Lung (tissue), 12 donors: ENCODE measurements around the gene ACTL6B. TPM values are rescaled to one million over a fixed set of nuclear protein-coding genes. Genes with fewer than 3 reads are reported as not detected.

ENCODE experiments used
- ATAC-seq: fragments of 200-7000 bp; cut with Tn5 transposase; one replicate; pipeline ENCODE4 v1.9.1; 2020; ENCODE audit warnings: moderate number of reproducible peaks; ENCODE audit not compliant: insufficient read depth, low FRiP score
- DNase-seq, 3 donors: peaks; one replicate each; pipeline ENCODE4 v3.0.0-alpha.2; 2013 to 2017
- H3K27ac ChIP-seq, 2 donors: one replicate each; pipeline ENCODE4 v1.5.1; 2013; ENCODE audit warnings: mild to moderate bottlenecking in 2 of 2, moderate library complexity in 2 of 2, control low read depth in 1 of 2, inconsistent platforms in 1 of 2, low read depth in 1 of 2, low read length in 1 of 2
- H3K27me3 ChIP-seq, 3 donors: one replicate each; pipeline ENCODE4 v1.5.1; 2013; ENCODE audit warnings: low read length in 2 of 3; ENCODE audit not compliant: control insufficient read depth in 3 of 3, insufficient read depth in 3 of 3
- H3K36me3 ChIP-seq, 4 donors: one replicate each; pipeline ENCODE4 v1.5.1; 2013; ENCODE audit warnings: low read length in 4 of 4, mild to moderate bottlenecking in 1 of 4, moderate library complexity in 1 of 4; ENCODE audit not compliant: control insufficient read depth in 4 of 4, insufficient read depth in 4 of 4
- H3K4me1 ChIP-seq, 5 donors: one replicate each; pipeline ENCODE4 v1.5.1; 2013; ENCODE audit warnings: low read length in 5 of 5, mild to moderate bottlenecking in 2 of 5, moderate library complexity in 1 of 5; ENCODE audit not compliant: control insufficient read depth in 5 of 5, insufficient read depth in 5 of 5
- H3K4me3 ChIP-seq: one replicate; pipeline ENCODE4 v1.5.1; 2013; ENCODE audit warnings: mild to moderate bottlenecking, control low read depth, moderate library complexity
- H3K9ac ChIP-seq, 2 donors: one replicate each; pipeline ENCODE4 v1.5.1; 2013; ENCODE audit warnings: low read length in 2 of 2, control low read depth in 1 of 2; ENCODE audit not compliant: insufficient read depth in 1 of 2
- H3K9me3 ChIP-seq, 4 donors: one replicate each; pipeline ENCODE4 v1.5.1; 2013; ENCODE audit warnings: low read length in 3 of 4, mild to moderate bottlenecking in 1 of 4, moderate library complexity in 1 of 4; ENCODE audit not compliant: control insufficient read depth in 4 of 4, insufficient read depth in 3 of 4
- CTCF ChIP-seq: IDR thresholded peaks from 2 replicates; pipeline ENCODE4 v1.5.1; 2012; ENCODE audit warnings: mild to moderate bottlenecking; ENCODE audit errors: control extremely low read depth, extremely low read depth
- WGBS, 2 donors: extraction: QIAGEN DNeasy Blood & Tissue Kit; methylation state at CpG; one replicate each; pipeline ENCODE4 v1.1.7; 2013; 5-methylcytosine and 5-hydroxymethylcytosine counted together
- polyA plus RNA-seq, 2 donors: library from polyadenylated mRNA; stranded (reverse); fragments of 200-250 nt; gene quantifications; one replicate each; pipeline ENCODE4 v1.2.1, GENCODE V29; 2013
- total RNA-seq, 2 donors: library from RNA; depleted of rRNA in 1 of 2; stranded (reverse); fragments of >200 nt in 1 of 2; gene quantifications; one replicate each; pipeline ENCODE4 v1.2.1, GENCODE V29; 2014 to 2021
- donor health status: control.
- donor health status: control.
- donor health status: Bipolar disorder and iron deficiency.
- donor health status: healthy.
- donor health status: DM: yes; HTN: yes; CAD: no.

ACTL6B gene
- total and polyA plus RNA-seq, 4 donors, result not detected

DNA sequence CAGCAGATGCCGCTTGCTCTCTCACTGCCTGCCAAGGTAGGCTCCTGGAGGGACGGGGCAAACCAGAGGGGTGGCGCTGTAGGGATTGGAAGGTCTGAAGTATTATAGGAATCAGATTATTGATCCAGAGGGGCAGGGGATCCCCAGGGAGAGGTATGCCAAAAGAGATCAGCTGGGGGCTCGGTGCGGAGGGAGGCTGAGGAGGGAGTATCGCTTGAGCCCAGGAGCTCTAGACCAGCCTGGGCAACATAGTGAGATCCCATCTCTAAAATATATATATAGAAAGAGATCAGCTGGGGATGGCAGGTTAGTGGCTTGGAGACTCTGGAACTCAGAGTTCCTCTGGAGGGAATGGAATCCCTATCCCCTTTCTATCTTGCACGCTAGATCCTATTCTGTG is 61.1 kb downstream of the ACTL6B start:
- no peak for ATAC-seq
- TF ChIP-seq CTCF, result no peak
- peaks cover 0 to 6% (median 2%) of the 10 kb centered on the region in 5 donors for H3K4me1 ChIP-seq
- peaks cover 0 to 2% (median 0%) of the 10 kb centered on the region in 4 donors for H3K36me3 ChIP-seq
- no peak for DNase-seq
- H3K9ac ChIP-seq, result no peak overlapping the region
- H3K27me3 ChIP-seq, result no peaks in the 10 kb centered on the region
- 94 to 96% methylated on average over 7 of the region's 7 CpGs for WGBS, 2 donors
- H3K27ac ChIP-seq, result no peak overlapping the region
- no peaks in the 10 kb centered on the region for H3K9me3 ChIP-seq
- H3K4me3 ChIP-seq, result no peak overlapping the region

Other genes starting within 250 kb of the ACTL6B start
- 1 to 10 TPM; 5.6 to 7.2 TPM for gene ZCWPW1, start 227.7 kb downstream of the ACTL6B start, total RNA-seq
- gene ZCWPW1, start 227.7 kb downstream of the ACTL6B start, polyA plus RNA-seq, result 10 to 100 TPM in 1 of 2 donors, 1 to 10 TPM in 1; 5.1 to 12.2 TPM
- 10 to 100 TPM; 25.6 to 38.7 TPM for gene MEPCE, start 226.6 kb downstream of the ACTL6B start, total RNA-seq
- 10 to 100 TPM; 27.9 to 30.4 TPM for gene MEPCE, start 226.6 kb downstream of the ACTL6B start, polyA plus RNA-seq
- gene PPP1R35, start 220.0 kb downstream of the ACTL6B start, total RNA-seq, result 10 to 100 TPM in 1 of 2 donors, 1 to 10 TPM in 1; 8.2 to 36.4 TPM
- gene PPP1R35, start 220.0 kb downstream of the ACTL6B start, polyA plus RNA-seq, result 10 to 100 TPM; 38.2 to 65.1 TPM
- 1 to 10 TPM in 1 of 2 donors, under 1 TPM in 1; 0.83 to 2.0 TPM for gene SPACDR, start 192.2 kb downstream of the ACTL6B start, total RNA-seq
- under 1 TPM; 0.54 to 0.83 TPM for gene SPACDR, start 192.2 kb downstream of the ACTL6B start, polyA plus RNA-seq
- 10 to 100 TPM; 38.2 to 62.8 TPM for gene TSC22D4, start 177.2 kb downstream of the ACTL6B start, total RNA-seq
- gene TSC22D4, start 177.2 kb downstream of the ACTL6B start, polyA plus RNA-seq, result 10 to 100 TPM; 33.6 to 62.0 TPM
- 1 to 10 TPM in 1 of 2 donors, under 1 TPM in 1; 0.52 to 1.1 TPM for gene NYAP1, start 172.5 kb downstream of the ACTL6B start, total RNA-seq
- under 1 TPM; 0.32 to 0.39 TPM for gene NYAP1, start 172.5 kb downstream of the ACTL6B start, polyA plus RNA-seq
- gene AGFG2, start 117.2 kb downstream of the ACTL6B start, total RNA-seq, result 10 to 100 TPM; 22.8 to 36.0 TPM
- gene AGFG2, start 117.2 kb downstream of the ACTL6B start, polyA plus RNA-seq, result 10 to 100 TPM; 15.9 to 16.6 TPM
- 1 to 10 TPM; 1.9 to 8.8 TPM for gene SAP25, start 82.5 kb downstream of the ACTL6B start, total RNA-seq
- gene SAP25, start 82.5 kb downstream of the ACTL6B start, polyA plus RNA-seq, result 1 to 10 TPM; 3.7 to 9.9 TPM
- gene LRCH4, start 70.3 kb downstream of the ACTL6B start, total RNA-seq, result 100 to 1,000 TPM in 1 of 2 donors, 10 to 100 TPM in 1; 38.1 to 109 TPM
- gene LRCH4, start 70.3 kb downstream of the ACTL6B start, polyA plus RNA-seq, result 100 to 1,000 TPM in 1 of 2 donors, 10 to 100 TPM in 1; 81.7 to 103 TPM
- gene FBXO24, start 70.1 kb downstream of the ACTL6B start, total RNA-seq, result 1 to 10 TPM in 1 of 2 donors, under 1 TPM in 1; 0.25 to 1.3 TPM
- gene FBXO24, start 70.1 kb downstream of the ACTL6B start, polyA plus RNA-seq, result under 1 TPM; 0.30 to 0.35 TPM
- gene PCOLCE, start 54.1 kb downstream of the ACTL6B start, total RNA-seq, result 100 to 1,000 TPM in 1 of 2 donors, 10 to 100 TPM in 1; 53.6 to 105 TPM
- gene PCOLCE, start 54.1 kb downstream of the ACTL6B start, polyA plus RNA-seq, result 10 to 100 TPM; 48.4 to 73.5 TPM
- gene MOSPD3, start 43.9 kb downstream of the ACTL6B start, total RNA-seq, result 10 to 100 TPM; 13.2 to 26.9 TPM
- 10 to 100 TPM; 15.5 to 18.8 TPM for gene MOSPD3, start 43.9 kb downstream of the ACTL6B start, polyA plus RNA-seq
- gene TFR2, start 14.9 kb downstream of the ACTL6B start, total RNA-seq, result 1 to 10 TPM; 1.7 to 2.1 TPM
- under 1 TPM; 0.33 to 0.85 TPM for gene TFR2, start 14.9 kb downstream of the ACTL6B start, polyA plus RNA-seq
- gene GNB2, start 17.3 kb upstream of the ACTL6B start, total RNA-seq, result 100 to 1,000 TPM; 150 to 327 TPM
- 100 to 1,000 TPM; 130 to 381 TPM for gene GNB2, start 17.3 kb upstream of the ACTL6B start, polyA plus RNA-seq
- 10 to 100 TPM; 30.8 to 41.6 TPM for gene GIGYF1, start 37.8 kb upstream of the ACTL6B start, total RNA-seq
- 10 to 100 TPM; 19.0 to 36.8 TPM for gene GIGYF1, start 37.8 kb upstream of the ACTL6B start, polyA plus RNA-seq
- gene POP7, start 49.7 kb upstream of the ACTL6B start, total RNA-seq, result 10 to 100 TPM; 20.3 to 30.1 TPM
- 10 to 100 TPM; 36.5 to 50.6 TPM for gene POP7, start 49.7 kb upstream of the ACTL6B start, polyA plus RNA-seq
- gene EPO, start 64.0 kb upstream of the ACTL6B start, total RNA-seq, result not detected
- under 1 TPM in 1 of 2 donors, not detected in 1; 0.10 TPM for gene EPO, start 64.0 kb upstream of the ACTL6B start, polyA plus RNA-seq
- gene ZAN, start 77.1 kb upstream of the ACTL6B start, total RNA-seq, result under 1 TPM in 1 of 2 donors, not detected in 1; 0.03 TPM
- not detected for gene ZAN, start 77.1 kb upstream of the ACTL6B start, polyA plus RNA-seq
- gene EPHB4, start 171.1 kb upstream of the ACTL6B start, total RNA-seq, result 10 to 100 TPM; 55.2 to 64.2 TPM
- gene EPHB4, start 171.1 kb upstream of the ACTL6B start, polyA plus RNA-seq, result 10 to 100 TPM; 21.7 to 45.7 TPM
- gene SLC12A9, start 196.3 kb upstream of the ACTL6B start, total RNA-seq, result 10 to 100 TPM; 28.5 to 49.1 TPM
- gene SLC12A9, start 196.3 kb upstream of the ACTL6B start, polyA plus RNA-seq, result 10 to 100 TPM; 29.2 to 52.6 TPM
- gene TRIP6, start 210.9 kb upstream of the ACTL6B start, total RNA-seq, result 10 to 100 TPM; 43.5 to 81.8 TPM
- gene TRIP6, start 210.9 kb upstream of the ACTL6B start, polyA plus RNA-seq, result 10 to 100 TPM; 41.4 to 61.2 TPM
- 100 to 1,000 TPM in 1 of 2 donors, 10 to 100 TPM in 1; 58.5 to 120 TPM for gene SRRT, start 218.7 kb upstream of the ACTL6B start, total RNA-seq
- gene SRRT, start 218.7 kb upstream of the ACTL6B start, polyA plus RNA-seq, result 10 to 100 TPM; 76.1 to 79.8 TPM
- 1 to 10 TPM; 1.5 to 5.8 TPM for gene UFSP1, start 233.3 kb upstream of the ACTL6B start, total RNA-seq
- gene UFSP1, start 233.3 kb upstream of the ACTL6B start, polyA plus RNA-seq, result 1 to 10 TPM; 5.2 to 6.2 TPM
- gene ACHE, start 239.4 kb upstream of the ACTL6B start, total RNA-seq, result 1 to 10 TPM; 7.2 to 8.2 TPM
- gene ACHE, start 239.4 kb upstream of the ACTL6B start, polyA plus RNA-seq, result 1 to 10 TPM; 2.6 to 6.2 TPM